PFSK-1 (cell line): ENCODE measurements around the gene SLC35A3. TPM values are rescaled to one million over a fixed set of nuclear protein-coding genes. Genes with fewer than 3 reads are reported as not detected.
A peak's percentile ranks its signal among the peaks of the same experiment; 100 is the strongest.

Source experiments
- FOXP2 ChIP-seq: optimal IDR thresholded peaks from 2 replicates; pipeline ENCODE3; 2011; ENCODE audit warnings: borderline replicate concordance, control low read depth, inconsistent platforms; ENCODE audit not compliant: insufficient read depth; ENCODE audit errors: extremely low read length, extremely low read depth
- POLR2AphosphoS5 ChIP-seq: IDR thresholded peaks from 2 replicates; pipeline ENCODE4 v1.6.1; 2012; ENCODE audit warnings: low read depth, mild to moderate bottlenecking, control low read depth, low read length, moderate library complexity
- REST ChIP-seq, 2 experiments: IDR thresholded peaks; 2 replicates each; pipeline versions ENCODE4 v1.6.1 to v1.8.0; 2011 to 2012; ENCODE audit warnings: low read depth in 2 of 2, low read length in 2 of 2, control low read depth in 1 of 2, inconsistent platforms in 1 of 2, mild to moderate bottlenecking in 1 of 2, moderate library complexity in 1 of 2; ENCODE audit not compliant: insufficient read depth in 1 of 2
- SIN3A ChIP-seq: IDR thresholded peaks from 2 replicates; pipeline ENCODE4 v1.6.1; 2012; ENCODE audit warnings: mild to moderate bottlenecking, low read length, moderate library complexity, borderline replicate concordance; ENCODE audit not compliant: insufficient read depth
- TAF1 ChIP-seq: IDR thresholded peaks from 2 replicates; pipeline ENCODE4 v1.6.1; 2012; ENCODE audit warnings: low read length, control low read depth, borderline replicate concordance; ENCODE audit not compliant: insufficient read depth
- polyA plus RNA-seq: library from polyadenylated mRNA; unstranded; fragments of >200 nt; gene quantifications from one replicate; pipeline ENCODE4 v1.2.1, GENCODE V29; 2012; ENCODE audit warnings: low read depth, missing spikeins; ENCODE audit not compliant: insufficient read length

The SLC35A3 gene
- 3.7 TPM for polyA plus RNA-seq

- peak in 1 of 2 experiments; percentile 36; a peak in 1 of 4 replicates for TF ChIP-seq REST (IDR thresholded peaks at IDR 0.05; ENCODE audit: insufficient read depth in 1 of 2, low read depth in 2 of 2, low read length in 2 of 2)
- peak; percentile 93 for TF ChIP-seq SIN3A
- TF ChIP-seq FOXP2: peak; percentile 75
- peak; percentile 91; the same call in 1 of the 2 replicates for TF ChIP-seq TAF1
- peak; percentile 74 for TF ChIP-seq POLR2AphosphoS5
Measured at GRCh38 chr1:99969729-99970621, at the start of gene SLC35A3. Gene SLC35A3 (plus strand): TSS chr1:99969996. CDS start chr1:99993555, 23,559 bp downstream.

GRCh38 chr1:99934801-99935200 lies 35.0 kb upstream of the SLC35A3 start:
- no peak for TF ChIP-seq FOXP2

GRCh38 chr1:99935534-99935933 lies 34.3 kb upstream of the SLC35A3 start:
- TF ChIP-seq SIN3A: no peak
- TF ChIP-seq TAF1: no peak
- TF ChIP-seq FOXP2: no peak
- no peak for TF ChIP-seq REST (IDR thresholded peaks at IDR 0.05; ENCODE audit: insufficient read depth in 1 of 2, low read depth in 2 of 2, low read length in 2 of 2)
- no peak for TF ChIP-seq POLR2AphosphoS5

GRCh38 chr1:99936071-99936470 lies 33.7 kb upstream of the SLC35A3 start:
- TF ChIP-seq FOXP2 (no peak), SIN3A (no peak), TAF1 (no peak), POLR2AphosphoS5 (no peak), REST (IDR thresholded peaks at IDR 0.05; ENCODE audit: insufficient read depth in 1 of 2, low read depth in 2 of 2, low read length in 2 of 2) (no peak)

- TF ChIP-seq REST (IDR thresholded peaks at IDR 0.05; ENCODE audit: insufficient read depth in 1 of 2, low read depth in 2 of 2, low read length in 2 of 2) (no peak), FOXP2 (no peak), TAF1 (no peak), POLR2AphosphoS5 (no peak), SIN3A (no peak)
Measured at GRCh38 chr1:99942723-99943122, 27.1 kb upstream of the SLC35A3 start.
